Motor neuron (in vitro differentiated cells): Measurements from ENCODE around the gene MED16. TPM values are rescaled to one million over a fixed set of nuclear protein-coding genes. Genes with fewer than 3 reads are reported as not detected.

Experiments used
- ATAC-seq, 8 experiments: fragments of 200-7000 bp; cut with Tn5 transposase; replicated peaks in 6 of 8; 2 replicates each; pipeline ENCODE4 v1.8.0; 2021; ENCODE audit warnings: mild to moderate bottlenecking in 8 of 8, moderate library complexity in 8 of 8
- H3K27ac ChIP-seq, 2 donors: fragments of 250-450 bp; sonication (Bioruptor Pico); 2 replicates each; pipeline ENCODE4 v1.9.0; 2021; ENCODE audit warnings: antibody characterized with exemption in 2 of 2, mild to moderate bottlenecking in 2 of 2, moderate library complexity in 1 of 2
- H3K4me1 ChIP-seq, 2 donors: fragments of 250-450 bp; sonication (Bioruptor Pico); replicated peaks in 1 of 2; 2 replicates each; pipeline ENCODE4 v1.6.1; 2021; ENCODE audit warnings: antibody characterized with exemption in 2 of 2, mild to moderate bottlenecking in 2 of 2, moderate library complexity in 1 of 2
- H3K4me3 ChIP-seq, 5 donors: fragments of 250-450 bp; sonication (Bioruptor Pico); 2 replicates each; pipeline ENCODE4 v1.9.0; 2021; ENCODE audit warnings: antibody characterized with exemption in 5 of 5, mild to moderate bottlenecking in 5 of 5, moderate library complexity in 4 of 5
- WGBS, 10 experiments: fragments of 450-650 bp; shearing (Covaris generic); methylation state at CpG; one replicate each; pipeline ENCODE4 v1.0.0; 2022; 5-methylcytosine and 5-hydroxymethylcytosine counted together
- in situ Hi-C, 9 experiments: fragments of 400-800 bp; cut with MboI; loops; one replicate each; pipeline ENCODE4 v1.15.0; 2021; ENCODE audit warnings: low sequenced_read_pairs in 9 of 9, low pct_unique_long_range_greater_than_20kb in 2 of 9; ENCODE audit not compliant: unreplicated experiment in 9 of 9
- total RNA-seq, 8 experiments: library from RNA; unstranded; fragments of 300-600 nt; gene quantifications; 2 replicates each; pipeline versions ENCODE4 v1.2.3 to v1.2.4, GENCODE V29; 2022

MED16 gene
- total RNA-seq, 8 experiments from 2014 or later: 15.0 to 44.1 (median 26.1) TPM

DNA sequence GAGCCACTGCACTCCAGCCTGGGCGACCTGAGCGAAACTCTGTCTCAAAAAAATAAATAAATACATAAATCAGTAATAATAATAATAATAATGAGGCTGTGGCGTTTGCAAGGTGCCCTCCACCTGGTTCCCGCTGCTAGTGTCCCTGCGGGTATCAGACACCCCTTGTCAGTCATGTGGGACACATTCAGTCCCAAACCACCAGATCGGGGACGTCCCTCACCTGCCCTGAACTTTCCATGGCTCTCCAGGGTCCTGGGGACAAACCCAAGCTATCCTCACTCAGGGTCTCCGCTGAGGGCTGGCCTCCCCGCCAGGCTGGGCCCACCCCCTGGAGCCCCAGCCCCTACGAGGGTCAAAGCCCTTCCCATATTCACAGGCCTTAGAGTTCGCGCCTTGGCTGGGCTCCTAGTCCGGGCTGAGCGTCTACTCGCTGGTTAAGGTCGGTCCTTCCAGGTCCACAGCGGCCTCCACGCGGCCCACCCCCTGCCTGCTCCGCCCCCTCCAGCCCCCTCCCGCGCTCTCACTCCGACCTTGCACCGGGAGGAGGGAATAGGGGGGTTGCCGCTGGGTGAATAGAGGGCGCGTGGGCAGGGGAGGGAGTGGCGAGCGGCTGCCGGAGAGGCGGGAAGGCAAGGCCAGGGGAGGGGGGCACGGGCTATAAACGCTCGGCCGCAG, 23.8 kb upstream of the MED16 start:
- peak overlapping the region; percentile 14 to 36 (median 25) for H3K4me3 ChIP-seq
- 60 to 86% (median 68%) methylated on average over 1 to 2 of the region's 35 CpGs; no CpG with 5 or more reads in 6 of the 10 experiments for WGBS, 10 experiments
- H3K4me1 ChIP-seq: peaks cover 9 to 26% of the 10 kb centered on the region in 2 donors
- peak in 6 of 8 experiments; percentile 2 to 53 (median 36) for ATAC-seq
- in situ Hi-C loops: loop anchor here in 2 of 9 experiments (10.0 to 25.0 kb wide), 3 partner anchors 142 to 254 kb away; partner anchors contain the start of genes MISP (in 1 of the 2) and RNF126 (in 1 of the 2)
- H3K27ac ChIP-seq: peak overlapping the region in 1 of 2 donors; percentile 65

DNA sequence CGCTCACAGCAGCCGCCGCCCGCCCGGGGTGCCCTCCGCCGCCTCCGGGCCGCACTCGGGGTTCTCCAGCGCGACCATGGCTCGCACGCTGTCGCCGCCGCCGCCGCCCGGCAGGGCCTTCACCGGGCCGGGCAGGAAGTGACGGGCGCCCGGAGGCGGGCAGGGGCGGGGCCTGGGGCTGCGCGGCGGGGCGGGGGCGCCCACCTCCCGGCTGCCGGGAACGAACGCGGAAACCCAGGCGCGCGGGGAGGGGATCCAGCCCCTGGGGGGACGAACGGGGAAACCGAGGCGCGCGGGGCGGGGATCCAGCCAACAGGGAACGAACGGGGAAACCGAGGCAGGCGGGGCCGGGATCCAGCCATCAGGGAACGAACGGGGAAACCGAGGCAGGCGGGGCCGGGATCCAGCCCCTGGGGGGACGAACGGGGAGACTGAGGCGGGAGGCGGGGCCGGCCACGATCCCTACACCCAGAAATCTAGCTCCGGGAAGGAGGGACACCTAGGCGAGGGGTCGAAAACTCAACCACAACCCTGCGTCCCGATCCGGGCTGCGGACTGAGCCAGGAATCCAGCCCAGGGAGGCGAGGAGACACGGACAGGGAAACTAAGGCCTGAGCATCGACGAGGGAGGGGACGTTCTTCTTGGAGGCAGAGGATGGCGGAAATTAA, 20.2 kb upstream of the MED16 start, which contains the start of gene R3HDM4:
Gene R3HDM4 (minus strand): TSS at position 140 of the 669 bp plus-strand sequence. CDS start 62 bp downstream, at position 78.
- WGBS, 10 experiments: 0 to 2% methylated on average over 4 to 10 of the region's 76 CpGs; no CpG with 5 or more reads in 8 of the 10 experiments
- in situ Hi-C loops: loop anchor here in 2 of 9 experiments (10.0 to 25.0 kb wide), 3 partner anchors 138 to 251 kb away; partner anchors contain the start of genes MISP (in 1 of the 2) and RNF126 (in 1 of the 2)
- Histone ChIP-seq H3K4me3 (peak within 1 kb of the TSS; percentile 56 to 98 (median 92)), H3K4me1 (peaks cover 6 to 13% of the 10 kb centered on the region in 2 donors), H3K27ac (peak within 1 kb of the TSS; percentile 66 to 68)
- ATAC-seq: peak; percentile 31 to 92 (median 58)

DNA sequence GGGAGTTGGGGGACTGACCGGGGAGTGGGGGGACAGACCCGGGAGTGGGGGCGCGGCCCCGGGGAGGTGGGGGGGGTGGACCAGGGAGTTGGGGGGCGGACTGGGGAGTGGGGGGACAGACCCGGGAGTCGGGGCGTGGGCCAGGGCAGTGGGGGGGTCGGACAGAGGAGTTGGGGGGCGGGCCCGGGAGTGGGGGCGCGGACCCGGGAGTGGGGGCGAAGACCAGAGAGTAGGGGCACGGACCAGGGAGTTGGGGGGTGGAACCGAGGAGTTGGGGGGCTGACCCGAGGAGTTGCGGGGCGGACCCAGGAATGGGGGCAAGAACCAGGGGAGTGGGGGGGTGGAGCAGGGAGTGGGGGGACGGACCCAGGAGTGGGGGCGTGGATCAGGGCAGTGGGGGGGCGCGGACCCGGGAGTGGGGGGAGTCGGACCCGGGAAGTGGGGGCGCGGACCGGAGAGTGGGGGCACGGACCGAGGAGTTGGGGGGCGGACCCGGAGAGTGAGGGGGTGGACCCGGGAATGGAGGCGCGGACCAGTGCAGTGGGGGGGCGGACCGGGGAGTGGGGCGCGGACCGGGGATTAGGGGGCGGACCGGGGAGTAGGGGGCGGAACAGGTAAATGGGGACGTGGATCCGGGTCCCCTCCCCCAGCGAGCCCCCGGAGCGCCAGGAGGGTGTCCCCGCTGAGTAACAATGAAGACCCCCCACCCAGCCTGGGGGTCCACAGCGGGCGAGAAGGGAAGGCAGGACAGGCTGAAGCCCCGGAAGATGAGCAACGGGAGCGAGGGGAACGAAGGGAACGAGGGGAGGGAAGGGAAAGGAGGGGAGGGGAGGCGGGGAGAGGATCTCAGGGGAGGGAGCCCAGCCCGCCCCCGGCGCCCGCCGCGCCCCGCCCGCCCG, 19.4 kb upstream of the MED16 start:
- ATAC-seq: peak in 5 of 8 experiments; percentile 7 to 60 (median 19)
- in situ Hi-C loops: loop anchor here in 2 of 9 experiments (10.0 to 25.0 kb wide), 3 partner anchors 138 to 250 kb away; partner anchors contain the start of genes MISP (in 1 of the 2) and RNF126 (in 1 of the 2)
- WGBS, 10 experiments: no CpG with 5 or more reads among the region's 69 CpGs
- H3K4me3 ChIP-seq: peak overlapping the region; percentile 56 to 98 (median 92)
- peak overlapping the region; percentile 66 to 68 for H3K27ac ChIP-seq
- peaks cover 3 to 10% of the 10 kb centered on the region in 2 donors for H3K4me1 ChIP-seq

DNA sequence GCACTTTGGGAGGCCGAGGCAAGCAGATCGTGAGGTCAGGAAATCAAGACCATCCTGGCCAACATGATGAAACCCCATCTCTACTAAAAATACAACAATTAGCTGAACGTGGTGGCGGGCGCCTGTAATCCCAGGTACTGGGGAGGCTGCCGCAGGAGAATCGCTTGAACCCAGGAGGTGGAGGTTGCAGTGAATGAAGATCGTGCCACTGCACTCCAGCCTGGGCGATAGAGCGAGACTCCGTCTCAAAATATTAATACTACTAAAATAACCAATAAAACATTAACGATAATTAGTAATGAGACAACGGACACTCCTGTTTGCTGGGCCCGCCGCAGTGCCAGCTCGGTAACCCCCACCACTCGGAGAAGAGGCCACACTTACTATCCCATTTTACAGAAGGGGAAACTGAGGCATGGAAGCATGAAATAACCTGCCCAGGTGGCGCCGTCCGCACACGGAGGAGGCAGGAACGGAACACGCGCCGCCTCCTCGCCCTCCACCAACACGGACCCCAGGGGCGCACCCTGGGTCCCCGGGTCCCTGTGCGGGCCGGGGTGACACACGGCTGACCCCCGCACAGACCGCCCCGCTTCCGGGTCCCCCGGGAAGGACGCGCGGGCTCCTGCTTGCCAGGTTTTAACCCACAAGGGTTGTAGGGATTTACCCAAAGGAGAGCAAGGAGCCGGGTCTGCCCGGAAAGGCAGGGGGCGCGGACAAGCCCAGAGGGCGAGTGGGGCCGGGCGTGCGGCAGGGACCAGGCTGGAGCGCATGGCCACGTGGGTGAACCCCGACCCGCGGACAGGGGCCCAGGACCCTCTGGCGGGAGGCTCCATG, 18.4 kb upstream of the MED16 start:
- WGBS, 10 experiments: 80 to 100% (median 94%) methylated on average over 1 to 25 of the region's 54 CpGs; no CpG with 5 or more reads in 4 of the 10 experiments
- Histone ChIP-seq H3K27ac (peak overlapping the region in 1 of 2 donors; percentile 31), H3K4me3 (no peak overlapping the region), H3K4me1 (peaks cover 3 to 5% of the 10 kb centered on the region in 2 donors)
- no peak for ATAC-seq
- in situ Hi-C loops: loop anchor here in 2 of 9 experiments (10.0 to 25.0 kb wide), 3 partner anchors 137 to 249 kb away; partner anchors contain the start of genes MISP (in 1 of the 2) and RNF126 (in 1 of the 2)

DNA sequence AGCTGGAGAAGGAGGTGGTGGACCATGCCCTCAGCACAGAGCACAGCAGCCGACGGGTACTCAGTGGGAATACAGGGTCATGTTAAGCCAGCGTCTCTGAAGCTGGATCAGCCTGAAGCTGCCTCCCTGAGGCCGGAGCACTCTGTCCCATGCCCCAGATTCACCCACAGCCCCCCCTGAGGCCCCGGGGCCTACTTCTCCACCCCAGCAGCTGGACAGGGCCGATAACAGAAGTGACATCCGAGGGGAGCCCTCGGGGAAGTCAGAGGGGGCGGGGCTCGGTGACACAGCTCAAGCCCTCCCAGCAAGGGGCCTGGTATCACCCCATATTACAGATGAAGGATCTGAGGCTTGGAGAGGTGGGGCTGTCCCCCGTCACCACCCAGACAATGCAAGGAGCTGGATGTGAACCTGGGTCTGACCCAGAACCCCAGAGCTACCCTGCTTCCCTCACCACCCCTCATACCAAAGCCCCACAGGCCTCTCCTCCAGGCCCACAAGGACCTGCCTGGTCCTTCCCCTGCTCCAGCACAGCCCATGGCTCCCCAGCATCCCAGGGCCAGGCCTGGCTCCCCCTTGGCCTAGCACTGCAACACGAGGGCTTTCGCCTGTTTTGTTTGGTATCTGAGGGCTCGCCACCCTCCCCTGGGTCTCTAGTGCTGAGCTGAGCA, 14.3 kb upstream of the MED16 start:
- 93 to 100% (median 100%) methylated on average over 1 to 3 of the region's 14 CpGs; no CpG with 5 or more reads in 6 of the 10 experiments for WGBS, 10 experiments

DNA sequence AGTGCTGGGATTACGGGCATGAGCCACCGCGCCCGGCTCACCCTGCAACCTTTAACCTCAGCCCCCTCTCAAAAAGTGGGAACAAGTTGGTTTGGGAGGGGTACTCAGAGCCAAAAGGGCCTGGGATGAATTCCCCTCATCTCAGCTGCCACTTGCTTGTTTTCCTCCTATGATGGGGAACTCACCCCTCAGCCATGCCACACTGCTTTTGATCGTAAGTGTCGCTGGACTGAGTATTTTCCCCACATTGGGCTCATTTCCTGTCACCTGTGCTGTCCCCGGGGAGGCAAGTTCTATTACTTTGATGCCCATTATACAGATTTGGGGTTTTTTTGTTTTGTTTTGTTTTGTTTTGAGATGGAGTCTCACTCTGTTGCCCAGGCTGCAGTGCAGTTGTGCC, 13.5 kb upstream of the MED16 start:
- Histone ChIP-seq H3K27ac (no peak overlapping the region), H3K4me3 (no peak overlapping the region), H3K4me1 (peaks cover 11 to 18% of the 10 kb centered on the region in 2 donors)
- in situ Hi-C loops: loop anchor here in 1 of 9 experiments (25.0 kb wide), 2 partner anchors 144 to 244 kb away; partner anchors contain the start of genes MISP and RNF126
- 70 to 100% (median 95%) methylated on average over 1 to 7 of the region's 7 CpGs; no CpG with 5 or more reads in 4 of the 10 experiments for WGBS, 10 experiments
- ATAC-seq: no peak

More for the DNA sequence above, 14.3 kb upstream of the MED16 start:
- peaks cover 11 to 18% of the 10 kb centered on the region in 2 donors for H3K4me1 ChIP-seq
- H3K27ac ChIP-seq: no peak overlapping the region
- in situ Hi-C loops: loop anchor here in 1 of 9 experiments (25.0 kb wide), 2 partner anchors 145 to 245 kb away; partner anchors contain the start of genes MISP and RNF126
- ATAC-seq: no peak
- no peak overlapping the region for H3K4me3 ChIP-seq

DNA sequence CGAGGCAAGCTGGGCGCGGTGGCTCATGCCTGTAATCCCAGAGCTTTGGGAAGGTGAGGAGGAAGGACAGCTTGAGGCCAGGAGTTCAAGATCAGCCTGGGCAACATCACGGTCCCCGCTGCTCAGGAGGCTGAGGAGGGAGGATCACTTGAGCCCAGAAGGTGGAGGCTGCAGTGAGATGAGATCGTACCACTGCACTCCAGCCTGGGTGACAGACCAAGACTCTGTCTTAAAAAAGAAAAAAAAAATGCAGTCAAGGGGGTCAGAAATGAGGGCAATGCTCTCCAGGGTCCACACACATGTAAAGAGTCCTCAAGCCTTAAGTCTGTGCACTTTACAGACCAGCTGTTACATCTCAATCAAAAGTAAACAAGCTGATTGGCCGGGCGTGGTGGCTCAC, 11.6 kb upstream of the MED16 start:
- Histone ChIP-seq H3K4me3 (no peak overlapping the region), H3K27ac (no peak overlapping the region), H3K4me1 (peaks cover 11 to 23% of the 10 kb centered on the region in 2 donors)
- in situ Hi-C loops: loop anchor here in 1 of 9 experiments (25.0 kb wide), 2 partner anchors 142 to 242 kb away; partner anchors contain the start of genes MISP and RNF126
- ATAC-seq: no peak
- WGBS, 10 experiments: 62 to 95% (median 94%) methylated on average over 2 to 6 of the region's 8 CpGs; no CpG with 5 or more reads in 4 of the 10 experiments

DNA sequence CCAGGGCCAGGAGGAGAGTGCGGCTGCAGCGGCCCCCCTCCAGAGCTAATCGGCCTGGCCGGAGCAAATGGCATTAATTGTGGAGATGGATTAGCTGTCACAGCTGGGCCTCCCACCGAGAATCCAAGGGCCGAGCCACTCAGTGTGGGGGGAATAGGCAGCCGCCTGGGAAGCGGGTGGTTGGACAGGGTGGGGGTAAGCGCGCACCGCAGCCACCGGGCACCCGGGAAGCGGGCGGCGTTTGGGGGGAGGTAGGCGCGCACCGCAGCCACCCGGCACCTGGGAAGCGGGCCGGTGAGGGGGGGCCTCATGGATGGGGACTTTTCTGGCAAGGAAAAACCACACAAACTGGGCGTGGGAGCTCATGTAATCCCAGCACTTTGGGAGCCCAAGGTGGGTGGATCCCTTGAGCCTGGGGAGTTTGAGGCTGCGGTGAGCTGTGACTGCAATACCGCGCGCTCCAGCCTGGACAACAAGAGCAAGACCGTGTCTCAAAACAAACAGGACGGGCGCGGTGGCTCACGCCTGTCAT, 10.3 kb upstream of the MED16 start:
- Histone ChIP-seq H3K27ac (peak overlapping the region; percentile 24 to 51), H3K4me1 (peaks cover 20 to 30% of the 10 kb centered on the region in 2 donors), H3K4me3 (peak overlapping the region in 4 of 5 donors; percentile 6 to 19 (median 9))
- 0 to 60% (median 6%) methylated on average over 2 to 6 of the region's 32 CpGs; no CpG with 5 or more reads in 7 of the 10 experiments for WGBS, 10 experiments
- in situ Hi-C loops: loop anchor here in 1 of 9 experiments (25.0 kb wide), 2 partner anchors 141 to 241 kb away; partner anchors contain the start of genes MISP and RNF126
- peak in 7 of 8 experiments; percentile 40 to 86 (median 85) for ATAC-seq

DNA sequence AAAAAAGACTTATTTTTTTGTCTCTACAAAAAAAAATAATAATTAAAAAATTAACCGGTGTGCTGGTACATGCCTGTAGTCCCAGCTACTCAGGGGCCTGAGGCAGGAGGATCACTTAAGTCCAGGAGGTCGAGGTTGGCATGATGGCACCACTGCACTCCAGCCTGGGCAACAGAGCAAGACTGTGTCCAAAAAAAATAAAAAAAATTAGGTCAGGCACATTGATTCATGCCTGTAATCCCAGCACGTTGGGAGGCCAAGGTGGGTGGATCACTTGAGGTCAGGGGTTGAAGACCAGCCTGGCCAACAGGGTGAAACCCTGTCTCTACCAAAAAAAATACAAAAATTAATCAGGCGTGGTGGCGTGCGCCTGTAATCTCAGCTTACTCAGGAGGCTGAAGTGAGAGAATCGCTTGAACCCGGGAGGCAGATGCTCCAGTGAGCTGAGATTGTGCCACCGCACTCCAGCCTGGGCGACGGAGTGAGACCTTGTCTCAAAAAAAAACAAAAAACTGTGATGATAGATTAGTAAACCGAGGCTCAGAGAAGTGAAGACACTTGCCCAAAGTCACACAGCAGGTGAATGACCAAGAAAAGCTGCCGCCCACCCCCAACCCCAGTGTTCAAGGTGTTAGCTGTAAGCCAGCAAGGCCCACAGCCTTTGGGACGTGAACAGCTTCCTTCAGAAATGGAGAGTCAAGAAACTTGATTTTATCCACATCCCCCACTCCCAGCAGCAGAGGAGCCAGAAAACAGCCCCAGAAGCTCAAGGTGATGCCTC, 9.6 kb upstream of the MED16 start:
- no peak overlapping the region for H3K27ac ChIP-seq
- WGBS, 10 experiments: 50 to 90% (median 80%) methylated on average over 1 to 9 of the region's 14 CpGs; no CpG with 5 or more reads in 4 of the 10 experiments
- peaks cover 22 to 32% of the 10 kb centered on the region in 2 donors for H3K4me1 ChIP-seq
- no peak for ATAC-seq
- in situ Hi-C loops: loop anchor here in 1 of 9 experiments (25.0 kb wide), 2 partner anchors 140 to 240 kb away; partner anchors contain the start of genes MISP and RNF126
- H3K4me3 ChIP-seq: no peak overlapping the region

DNA sequence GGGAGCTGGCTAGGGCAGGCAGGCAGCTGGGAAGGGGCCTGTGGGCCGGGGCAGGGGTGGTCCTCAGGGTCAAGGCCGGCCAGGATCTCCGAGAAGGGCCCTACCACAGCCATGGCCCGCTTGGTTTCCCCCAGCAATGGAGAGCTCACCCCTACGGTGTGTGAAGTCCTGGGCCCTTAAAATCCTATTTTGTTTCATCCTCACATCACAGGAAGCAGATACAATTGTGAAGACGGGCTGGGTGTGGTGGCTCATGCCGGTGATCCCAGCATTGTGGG, 9.0 kb upstream of the MED16 start:
- in situ Hi-C loops: loop anchor here in 1 of 9 experiments (25.0 kb wide), 2 partner anchors 140 to 240 kb away; partner anchors contain the start of genes MISP and RNF126
- ATAC-seq: no peak
- Histone ChIP-seq H3K27ac (no peak overlapping the region), H3K4me3 (no peak overlapping the region), H3K4me1 (peaks cover 22 to 32% of the 10 kb centered on the region in 2 donors)
- WGBS, 10 experiments: 100% methylated on average over 3 of the region's 7 CpGs; no CpG with 5 or more reads in 9 of the 10 experiments
